ACC112 (cell line): Measurements from ENCODE around the gene KANSL3.

Experiments
- H2AFZ ChIP-seq: fragments of 200-600 bp; sonication (generic); one replicate; pipeline ENCODE4 v1.6.0; 2017; ENCODE audit warnings: antibody characterized with exemption, low read length; ENCODE audit not compliant: unreplicated experiment
- H3K27ac ChIP-seq: fragments of 200-600 bp; sonication (generic); 2 replicates; pipeline ENCODE4 v1.5.1; 2014; ENCODE audit warnings: low read depth, mild to moderate bottlenecking, antibody characterized with exemption, low read length, moderate library complexity
- H3K27me3 ChIP-seq: fragments of 200-600 bp; sonication (generic); 2 replicates; pipeline ENCODE4 v1.6.1; 2014; ENCODE audit warnings: mild to moderate bottlenecking, antibody characterized with exemption, low read length, moderate library complexity, mixed read lengths; ENCODE audit not compliant: insufficient read depth
- H3K36me3 ChIP-seq: fragments of 200-600 bp; sonication (generic); 2 replicates; pipeline ENCODE4 v1.6.1; 2016; ENCODE audit warnings: mild to moderate bottlenecking, antibody characterized with exemption, low read length, moderate library complexity, mixed read lengths; ENCODE audit not compliant: insufficient read depth
- H3K4me1 ChIP-seq: fragments of 200-600 bp; sonication (generic); one replicate; pipeline ENCODE4 v1.6.1; 2016; ENCODE audit warnings: low read length, mixed read lengths; ENCODE audit not compliant: insufficient read depth, unreplicated experiment, control insufficient read depth
- H3K4me3 ChIP-seq: fragments of 200-600 bp; sonication (generic); 2 replicates; pipeline ENCODE4 v1.5.1; 2014; ENCODE audit warnings: mild to moderate bottlenecking, low read depth, low read length
- H3K79me2 ChIP-seq: fragments of 200-600 bp; sonication (generic); one replicate; pipeline ENCODE4 v1.6.0; 2016; ENCODE audit warnings: low read length; ENCODE audit not compliant: control insufficient read depth, unreplicated experiment, insufficient read depth

The KANSL3 gene

DNA sequence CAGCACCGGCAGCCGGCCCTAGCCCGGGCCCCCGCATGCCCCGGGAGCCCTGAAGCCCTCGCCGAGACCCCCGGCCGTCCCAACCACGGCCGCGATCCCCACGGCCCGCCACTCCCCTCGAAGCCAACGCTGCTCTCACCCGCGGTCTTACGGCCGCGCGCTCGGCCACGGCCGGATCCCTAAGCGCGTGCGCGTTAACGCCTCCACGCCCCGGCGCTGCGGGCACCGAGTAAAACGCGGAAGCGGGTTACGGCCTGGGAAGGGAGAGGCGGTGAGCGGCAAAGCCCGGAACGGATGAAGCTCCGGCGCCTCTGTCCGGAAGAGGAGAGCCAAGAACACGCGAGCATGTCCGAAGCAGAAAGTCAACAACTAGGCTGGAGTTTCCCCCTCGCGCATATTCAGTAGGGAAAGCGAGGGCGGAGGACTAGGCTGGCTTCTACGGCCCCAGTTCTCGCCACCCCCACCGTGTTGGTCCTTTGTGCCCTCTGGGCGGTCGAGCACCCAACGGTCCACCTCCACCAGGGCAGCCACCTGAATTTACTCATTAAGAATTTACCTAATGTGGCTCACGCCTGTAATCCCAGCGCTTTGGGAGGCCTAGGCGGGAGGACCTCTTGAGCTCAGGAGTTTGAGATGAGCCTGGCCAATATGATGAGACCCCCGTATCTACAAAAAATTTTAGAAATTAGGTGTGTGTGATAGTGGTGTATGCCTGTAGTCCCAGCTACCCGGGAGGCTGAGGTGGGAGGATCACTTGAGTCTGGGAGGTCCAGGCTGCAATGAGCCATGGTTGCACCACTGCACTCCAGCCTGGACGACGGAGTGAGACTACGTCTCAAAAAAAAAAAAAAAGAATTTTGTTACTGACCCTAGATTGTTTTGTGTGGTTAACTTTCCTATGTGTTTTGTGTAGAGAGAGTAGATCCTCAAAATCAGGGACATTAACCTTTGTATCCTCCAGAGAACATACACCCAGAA lies at the start of gene KANSL3:
KANSL3 (minus strand) TSS at position 169 of the 978 bp plus-strand sequence. CDS start 1,177 bp downstream, outside the sequence.
- Histone ChIP-seq H3K27me3 (no peaks in the 10 kb centered on the region), H3K27ac (peak within 1 kb of the TSS; percentile 82), H3K4me3 (peak within 1 kb of the TSS; percentile 82), H3K36me3 (no peaks in the 10 kb centered on the region), H3K79me2 (peaks cover 34% of the 10 kb centered on the region), H3K4me1 (peaks cover 21% of the 10 kb centered on the region), H2AFZ (peak within 1 kb of the TSS; percentile 75)

DNA sequence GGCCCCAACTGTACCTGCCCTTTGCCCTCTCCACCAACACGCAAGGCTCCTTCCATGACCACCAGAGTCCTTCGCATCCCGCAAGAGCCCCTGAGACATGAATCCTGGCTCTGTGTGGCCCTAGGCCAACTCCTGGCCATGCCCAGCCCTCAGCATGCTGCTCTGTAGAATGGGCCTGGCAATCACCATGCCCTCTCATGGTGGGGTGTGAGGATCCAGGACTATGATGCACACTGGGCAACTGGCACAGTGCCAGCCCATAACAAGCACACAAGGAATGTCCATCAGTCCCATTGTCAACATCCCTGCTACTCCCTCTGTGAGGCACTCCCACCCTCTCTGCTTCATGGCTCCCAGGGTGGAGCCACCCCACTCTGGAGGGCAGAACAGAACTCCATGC lies 49.2 kb upstream of the KANSL3 start:
- Histone ChIP-seq H3K36me3 (no peaks in the 10 kb centered on the region), H3K4me1 (no peaks in the 10 kb centered on the region), H3K27ac (no peak overlapping the region), H3K27me3 (0 out of 2 replicates have a peak, but pooled peaks cover 4% of the 10 kb centered on the region), H3K79me2 (no peaks in the 10 kb centered on the region), H3K4me3 (no peak overlapping the region), H2AFZ (no peak overlapping the region)

DNA sequence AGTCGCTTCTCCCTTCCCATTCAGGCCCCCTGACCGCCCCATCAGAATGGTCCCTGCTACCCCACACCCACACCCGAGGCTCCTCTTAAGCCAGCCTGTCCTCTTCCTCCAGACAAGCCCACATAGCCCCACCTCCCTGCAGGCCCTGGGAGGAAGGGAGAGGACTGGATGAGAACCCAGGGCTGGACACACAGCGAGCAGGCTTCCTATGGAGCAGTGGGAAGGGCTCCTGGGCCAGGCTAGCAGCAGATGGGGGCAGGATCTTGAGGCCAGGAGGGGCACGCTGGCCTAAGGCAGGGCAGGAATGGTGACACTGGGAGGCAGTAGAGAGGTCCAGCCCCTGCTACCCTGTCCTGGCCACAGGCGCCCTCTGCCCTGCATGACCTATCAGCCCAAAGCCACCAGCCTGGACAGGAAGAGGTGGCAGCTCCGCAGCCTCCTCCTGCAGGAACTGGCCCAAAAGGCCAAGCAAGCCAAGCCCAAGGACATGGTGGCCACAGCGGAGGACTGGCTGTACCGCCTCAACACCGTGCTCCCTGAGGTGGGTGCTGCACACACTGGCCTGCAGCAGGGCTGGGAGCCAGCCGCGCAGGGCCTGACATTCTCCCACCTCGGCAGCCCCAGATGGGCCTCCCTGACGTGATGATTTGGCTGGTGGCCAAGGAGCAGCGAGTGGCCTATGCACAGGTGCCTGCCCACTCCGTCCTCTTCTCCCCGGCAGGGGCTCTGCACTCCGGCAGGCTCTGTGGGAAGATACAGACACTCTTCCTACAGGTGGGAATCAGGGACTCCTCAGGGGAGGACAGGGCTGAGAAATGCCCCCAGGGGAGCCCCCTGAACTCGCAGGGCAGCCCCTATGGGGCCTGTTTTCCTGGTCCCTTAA lies 47.7 kb upstream of the KANSL3 start:
- H3K36me3 ChIP-seq, result no peaks in the 10 kb centered on the region
- 0 out of 2 replicates have a peak, but pooled peaks cover 4% of the 10 kb centered on the region for H3K27me3 ChIP-seq
- H3K4me1 ChIP-seq, result no peaks in the 10 kb centered on the region
- H2AFZ ChIP-seq, result no peak overlapping the region
- no peaks in the 10 kb centered on the region for H3K79me2 ChIP-seq
- no peak overlapping the region for H3K27ac ChIP-seq
- no peak overlapping the region for H3K4me3 ChIP-seq

DNA sequence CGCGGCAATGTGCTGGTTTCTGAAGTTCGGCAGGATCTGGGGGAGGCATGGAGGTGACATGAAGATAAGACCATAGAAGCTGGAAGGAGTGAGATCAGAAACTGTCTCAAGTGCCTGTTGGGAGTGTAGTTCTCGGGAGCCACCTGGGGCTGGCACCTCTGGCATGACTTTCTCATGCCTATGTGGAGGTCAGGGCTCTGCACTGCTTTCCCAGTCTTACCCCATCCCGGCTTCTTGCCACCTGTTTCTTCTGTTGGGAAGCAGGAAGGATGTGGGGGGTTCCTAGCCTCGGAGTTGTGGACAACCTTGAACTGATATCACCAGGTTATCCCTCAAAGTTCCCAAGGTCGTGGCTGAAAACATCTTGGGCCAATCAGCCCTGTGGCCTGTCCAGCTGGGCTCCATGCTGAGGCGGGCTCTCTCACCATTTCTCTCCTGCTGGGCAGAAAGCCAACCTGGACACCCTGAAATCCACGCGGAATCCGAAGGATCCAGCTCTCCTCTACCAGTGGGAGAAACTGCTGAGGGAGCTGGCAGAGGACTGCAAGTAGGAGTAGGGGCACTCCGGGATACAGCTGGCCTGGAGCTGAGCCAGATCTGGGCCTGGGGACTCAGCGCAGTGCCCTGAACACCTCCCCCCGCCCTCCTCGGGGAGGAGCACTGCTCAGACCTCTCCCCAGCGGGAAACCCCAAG lies 46.9 kb upstream of the KANSL3 start:
- peaks cover 10% of the 10 kb centered on the region; the same call in 1 of the 2 replicates for H3K27me3 ChIP-seq
- no peak overlapping the region for H2AFZ ChIP-seq
- H3K4me3 ChIP-seq, result no peak overlapping the region
- H3K79me2 ChIP-seq, result no peaks in the 10 kb centered on the region
- H3K27ac ChIP-seq, result no peak overlapping the region
- no peaks in the 10 kb centered on the region for H3K4me1 ChIP-seq
- no peaks in the 10 kb centered on the region for H3K36me3 ChIP-seq

DNA sequence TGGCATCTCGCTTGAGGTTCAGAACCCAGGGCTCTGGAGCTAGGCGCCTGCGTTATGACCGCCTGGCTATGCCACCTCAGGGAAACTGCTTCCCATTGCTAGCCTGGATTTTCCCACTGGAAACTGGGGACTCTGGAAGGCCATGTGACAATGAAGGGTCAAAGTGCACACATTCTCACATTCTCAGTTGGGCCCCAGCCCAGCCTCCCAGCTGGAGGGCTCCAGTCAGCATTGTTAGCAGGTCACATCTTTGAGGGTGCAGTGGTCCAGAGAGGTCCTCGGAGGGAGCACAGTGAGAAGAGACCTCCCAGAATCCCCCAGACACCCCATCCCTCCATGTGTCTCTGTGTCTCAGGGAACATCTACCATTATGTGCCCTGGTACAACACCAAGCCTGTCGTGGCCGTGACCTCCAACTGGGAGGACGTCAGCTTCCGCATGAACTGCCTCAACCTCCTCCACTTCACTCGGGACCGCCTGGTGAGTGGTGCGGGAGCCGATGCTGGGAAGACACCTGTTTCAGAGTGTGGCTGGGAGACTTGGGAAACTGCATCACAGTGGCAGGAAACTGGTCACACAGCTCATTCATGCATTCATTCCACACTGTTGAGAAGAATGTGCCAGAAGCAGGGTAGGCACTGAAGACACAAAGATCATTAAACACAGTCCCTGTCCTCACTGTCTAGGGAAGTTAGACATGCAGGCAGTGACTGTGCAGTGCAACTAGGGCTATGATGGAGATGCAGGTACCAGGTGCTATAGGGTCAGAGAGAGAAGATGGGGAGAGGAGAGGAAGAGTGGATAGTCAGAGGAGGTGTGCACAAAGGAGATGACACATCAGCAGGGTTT lies 46.1 kb upstream of the KANSL3 start:
- Histone ChIP-seq H3K27ac (no peak overlapping the region), H3K79me2 (no peaks in the 10 kb centered on the region), H3K4me1 (no peaks in the 10 kb centered on the region), H3K36me3 (no peaks in the 10 kb centered on the region), H3K4me3 (no peak overlapping the region), H3K27me3 (peaks cover 11% of the 10 kb centered on the region; the same call in 1 of the 2 replicates), H2AFZ (no peak overlapping the region)

DNA sequence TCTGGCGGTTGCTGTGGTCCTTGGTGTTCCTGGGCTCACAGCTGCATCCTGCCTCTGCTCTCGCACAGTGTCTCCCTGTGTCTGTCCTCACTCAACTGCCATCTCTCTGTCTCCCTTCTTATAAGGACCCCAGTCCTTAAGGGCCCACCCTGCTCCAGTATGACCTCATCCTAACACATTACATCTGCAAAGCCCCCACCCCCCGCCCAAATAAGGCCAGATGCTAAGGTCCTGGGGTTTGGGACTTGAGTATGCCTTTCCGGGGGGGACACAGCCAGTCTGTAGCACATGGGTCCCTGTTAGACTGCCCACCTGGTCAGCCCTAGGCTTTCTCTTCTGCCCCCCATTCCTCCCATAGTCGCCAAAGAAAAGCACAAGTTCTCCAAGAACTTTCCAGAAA lies 45.2 kb upstream of the KANSL3 start:
- peaks cover 11% of the 10 kb centered on the region; the same call in 1 of the 2 replicates for H3K27me3 ChIP-seq
- H3K4me3 ChIP-seq, result no peak overlapping the region
- H2AFZ ChIP-seq, result no peak overlapping the region
- no peaks in the 10 kb centered on the region for H3K36me3 ChIP-seq
- H3K27ac ChIP-seq, result no peak overlapping the region
- no peaks in the 10 kb centered on the region for H3K4me1 ChIP-seq
- no peaks in the 10 kb centered on the region for H3K79me2 ChIP-seq

DNA sequence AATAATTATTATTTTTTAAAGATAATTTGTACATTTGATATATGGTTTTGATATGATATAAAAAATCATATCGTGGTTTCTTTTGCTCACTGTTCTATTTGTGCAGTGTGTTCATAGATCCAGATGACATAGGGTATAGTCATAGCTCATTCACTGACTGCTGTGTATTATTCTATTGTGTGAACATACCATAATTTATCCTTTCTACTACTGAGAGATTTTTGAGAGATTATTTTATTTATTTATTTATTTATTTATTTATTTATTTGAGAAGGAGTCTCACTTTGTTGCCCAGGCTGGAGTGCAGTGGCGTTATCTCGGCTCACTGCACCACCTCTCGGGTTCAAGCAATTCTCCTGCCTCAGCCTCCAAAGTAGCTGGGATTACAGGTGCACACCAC lies 43.4 kb upstream of the KANSL3 start:
- Histone ChIP-seq H3K79me2 (no peaks in the 10 kb centered on the region), H3K4me3 (no peak overlapping the region), H3K36me3 (no peaks in the 10 kb centered on the region), H2AFZ (no peak overlapping the region), H3K4me1 (no peaks in the 10 kb centered on the region), H3K27ac (no peak overlapping the region), H3K27me3 (peaks cover 11% of the 10 kb centered on the region; the same call in 1 of the 2 replicates)

DNA sequence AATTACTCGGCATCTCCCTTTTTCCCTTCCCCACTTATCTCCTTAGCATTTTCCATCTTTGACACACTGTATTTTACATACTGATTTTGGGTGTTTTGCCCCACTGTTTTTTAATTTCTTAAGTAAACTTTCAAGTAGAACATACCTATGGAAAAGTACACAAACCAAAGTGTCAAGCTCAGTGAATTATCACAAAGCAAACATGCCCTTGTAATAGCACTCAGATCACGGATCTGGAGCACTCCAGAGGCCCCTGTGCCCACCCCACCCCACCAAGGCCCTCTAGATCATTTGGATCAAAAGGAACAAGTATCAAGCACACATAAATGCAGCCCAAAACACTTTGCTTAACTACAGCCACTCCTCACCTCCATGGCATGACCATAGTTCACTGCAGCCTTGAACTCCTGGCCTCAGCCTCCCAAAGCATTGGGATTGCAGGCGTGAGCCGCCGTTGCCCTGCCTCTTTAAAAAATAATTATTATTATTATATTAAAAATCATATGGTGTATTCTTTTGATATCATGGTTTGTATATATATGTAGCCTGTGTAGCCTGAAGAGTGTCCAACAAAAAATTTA lies 42.5 kb upstream of the KANSL3 start:
- H2AFZ ChIP-seq, result no peak overlapping the region
- no peaks in the 10 kb centered on the region for H3K4me1 ChIP-seq
- peaks cover 11% of the 10 kb centered on the region; the same call in 1 of the 2 replicates for H3K27me3 ChIP-seq

DNA sequence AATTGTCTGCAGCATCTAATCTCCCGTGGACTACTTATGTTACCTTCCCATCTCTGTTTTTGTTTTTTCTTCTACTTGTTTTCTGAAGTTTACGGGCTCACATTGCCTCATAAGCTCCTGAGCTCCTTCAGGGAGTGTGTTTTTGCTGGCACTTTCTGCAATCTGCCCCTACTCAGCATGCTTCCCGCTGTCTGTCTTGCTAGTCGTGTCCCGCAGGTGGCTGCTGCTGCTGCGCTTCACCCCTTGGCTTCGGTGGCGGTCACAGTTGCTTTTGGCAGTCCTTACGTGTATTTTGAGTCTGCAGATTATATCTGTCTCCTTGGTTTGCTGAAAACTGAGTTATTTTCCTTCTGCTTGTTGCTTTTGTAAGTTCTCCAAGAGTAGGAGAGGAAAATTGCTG lies 41.7 kb upstream of the KANSL3 start:
- H3K27ac ChIP-seq, result no peak overlapping the region
- no peak overlapping the region for H2AFZ ChIP-seq
- H3K4me3 ChIP-seq, result no peak overlapping the region
- peaks cover 8% of the 10 kb centered on the region; the same call in 1 of the 2 replicates for H3K27me3 ChIP-seq
- H3K36me3 ChIP-seq, result no peaks in the 10 kb centered on the region
- no peaks in the 10 kb centered on the region for H3K79me2 ChIP-seq
- H3K4me1 ChIP-seq, result no peaks in the 10 kb centered on the region

More for the DNA sequence above, 42.5 kb upstream of the KANSL3 start:
- Histone ChIP-seq H3K79me2 (no peaks in the 10 kb centered on the region), H3K36me3 (no peaks in the 10 kb centered on the region), H3K4me3 (no peak overlapping the region), H3K27ac (no peak overlapping the region)
